ENCODE data around the gene SMIM17.
A peak's percentile ranks its signal among the peaks of the same experiment; 100 is the strongest.
"Not testable (repeated sequence)": the region's sequence is repeated elsewhere in the genome, so short reads cannot be mapped to it uniquely, and the experiment has no call there.

Gene SMIM17

GRCh38 chr19:56660381-56661107 is 17.6 kb downstream of the SMIM17 start:
- no peak for DNase-seq (ENCODE audit: low read depth)

- DNase-seq (ENCODE audit: low read depth): no peak
These were observed 18.3 kb downstream of the SMIM17 start for GRCh38 chr19:56661248-56661647.

GRCh38 chr19:56663931-56664500 is 21.1 kb downstream of the SMIM17 start:
- DNase-seq (ENCODE audit: low read depth): no peak

GRCh38 chr19:56664511-56664910 is 21.6 kb downstream of the SMIM17 start:
- no peak for DNase-seq (ENCODE audit: low read depth)

GRCh38 chr19:56667311-56667870 is 24.4 kb downstream of the SMIM17 start:
- no peak for DNase-seq (ENCODE audit: low read depth)

- DNase-seq (ENCODE audit: low read depth): no peak
These were observed 25.7 kb downstream of the SMIM17 start for GRCh38 chr19:56668676-56669075.

GRCh38 chr19:56670401-56670960 is 27.5 kb downstream of the SMIM17 start:
- DNase-seq (ENCODE audit: low read depth): no peak

GRCh38 chr19:56670961-56671612 is 28.1 kb downstream of the SMIM17 start:
- DNase-seq (ENCODE audit: low read depth): no peak

GRCh38 chr19:56671613-56671994 is 28.6 kb downstream of the SMIM17 start, which contains the start of gene ZNF835:
TSS of gene ZNF835 (minus strand) at chr19:56671757. CDS start at chr19:56665198, 6,559 bp downstream.
- DNase-seq (ENCODE audit: low read depth): peak; percentile 69

GRCh38 chr19:56672610-56673009 is 29.7 kb downstream of the SMIM17 start:
- not testable (repeated sequence) for DNase-seq (ENCODE audit: low read depth)

- no peak for DNase-seq (ENCODE audit: low read depth)
These were observed 35.2 kb downstream of the SMIM17 start for GRCh38 chr19:56678205-56678604.

GRCh38 chr19:56681702-56682101 is 38.7 kb downstream of the SMIM17 start:
- no peak for DNase-seq (ENCODE audit: low read depth)

GRCh38 chr19:56683116-56683515 is 40.2 kb downstream of the SMIM17 start:
- no peak for DNase-seq (ENCODE audit: low read depth)

- DNase-seq (ENCODE audit: low read depth): no peak
These were observed 44.1 kb downstream of the SMIM17 start for GRCh38 chr19:56687031-56687430.

GRCh38 chr19:56689198-56689597 is 46.2 kb downstream of the SMIM17 start:
- no peak for DNase-seq (ENCODE audit: low read depth)

- no peak for DNase-seq (ENCODE audit: low read depth)
These were observed 47.7 kb downstream of the SMIM17 start for GRCh38 chr19:56690670-56691069.

GRCh38 chr19:56692206-56692895 is 49.4 kb downstream of the SMIM17 start:
- no peak for DNase-seq (ENCODE audit: low read depth)

GRCh38 chr19:56699552-56699951 is 56.6 kb downstream of the SMIM17 start:
- DNase-seq (ENCODE audit: low read depth): no peak

- no peak for DNase-seq (ENCODE audit: low read depth)
These were observed 58.9 kb downstream of the SMIM17 start for GRCh38 chr19:56701895-56702294.

GRCh38 chr19:56705939-56706338 is 63.0 kb downstream of the SMIM17 start:
- DNase-seq (ENCODE audit: low read depth): no peak
